ENCODE results near the gene PCYT2.
"Not testable (repeated sequence)": the region's sequence is repeated elsewhere in the genome, so short reads cannot be mapped to it uniquely, and the experiment has no call there.

The PCYT2 gene

GRCh38 chr17:81927152-81927652 is 16.0 kb upstream of the PCYT2 start:
- no peak for DNase-seq

- peak in 8 of 14 donors; percentile 30 to 74 (median 48) for DNase-seq
Observed at GRCh38 chr17:81926451-81927151, 15.4 kb upstream of the PCYT2 start.

GRCh38 chr17:81925860-81926450 is 14.8 kb upstream of the PCYT2 start:
- DNase-seq, result no peak

GRCh38 chr17:81924557-81925532 is 13.6 kb upstream of the PCYT2 start:
- no peak for DNase-seq

- DNase-seq, result peak in 11 of 14 donors; percentile 4 to 58 (median 31)
Observed at GRCh38 chr17:81923302-81924260, 12.4 kb upstream of the PCYT2 start.

GRCh38 chr17:81922566-81923301 is 11.5 kb upstream of the PCYT2 start:
- no peak for DNase-seq

- no peak for DNase-seq
Observed at GRCh38 chr17:81921996-81922565, 10.9 kb upstream of the PCYT2 start.

- DNase-seq, result no peak
Observed at GRCh38 chr17:81921537-81921862, 10.3 kb upstream of the PCYT2 start.

- DNase-seq, result no peak
Observed at GRCh38 chr17:81920612-81921536, 9.7 kb upstream of the PCYT2 start.

- no peak for DNase-seq
Observed at GRCh38 chr17:81918832-81919545, 7.8 kb upstream of the PCYT2 start.

GRCh38 chr17:81918333-81918669 is 7.1 kb upstream of the PCYT2 start:
- not testable (repeated sequence) for DNase-seq

GRCh38 chr17:81917565-81918332 is 6.5 kb upstream of the PCYT2 start, which contains the start of gene SIRT7:
Gene SIRT7, minus strand, starts transcription at chr17:81918176. Its CDS starts 45 bp downstream, at chr17:81918131.
- peak in 13 of 14 donors; percentile 25 to 92 (median 80) for DNase-seq

- no peak for DNase-seq
Observed at GRCh38 chr17:81916234-81917001, 5.2 kb upstream of the PCYT2 start.

GRCh38 chr17:81915331-81915730 is 4.1 kb upstream of the PCYT2 start:
- DNase-seq, result no peak

- DNase-seq, result no peak
Observed at GRCh38 chr17:81914103-81914850, 3.1 kb upstream of the PCYT2 start.

GRCh38 chr17:81913394-81914102 is 2.3 kb upstream of the PCYT2 start:
- no peak for DNase-seq
